ENCODE measurements around the gene STXBP5L.
"Not testable (repeated sequence)": the region's sequence is repeated elsewhere in the genome, so short reads cannot be mapped to it uniquely, and the experiment has no call there.

Gene STXBP5L

DNA sequence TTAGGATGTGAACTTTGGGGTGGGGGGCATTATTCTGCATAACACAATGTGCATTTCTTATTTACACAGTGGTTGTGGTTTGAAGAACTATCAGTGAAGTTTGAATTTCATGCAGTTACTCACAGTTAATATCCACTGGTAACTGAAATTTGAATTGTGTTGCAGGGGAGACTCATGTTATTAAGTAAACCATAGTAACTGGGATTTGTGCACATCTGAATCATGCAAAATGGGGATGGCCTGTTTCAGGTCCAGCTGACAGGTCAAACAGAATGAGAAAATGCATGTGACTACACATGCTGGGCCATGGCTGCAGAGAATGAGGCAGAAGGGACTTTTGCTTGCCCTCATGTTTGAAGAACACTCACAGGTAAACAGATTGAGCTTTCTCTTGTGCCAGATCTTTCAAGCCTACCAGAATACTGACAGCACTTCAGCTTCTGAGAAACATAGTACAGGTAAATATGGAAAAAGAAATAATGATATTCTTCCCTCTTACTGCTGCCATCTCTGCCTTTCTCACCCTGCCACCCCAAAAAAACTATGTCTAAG, 522.7 kb downstream of the STXBP5L start:
- no peak for DNase-seq (ENCODE audit: low read depth in 2 of 2)

DNA sequence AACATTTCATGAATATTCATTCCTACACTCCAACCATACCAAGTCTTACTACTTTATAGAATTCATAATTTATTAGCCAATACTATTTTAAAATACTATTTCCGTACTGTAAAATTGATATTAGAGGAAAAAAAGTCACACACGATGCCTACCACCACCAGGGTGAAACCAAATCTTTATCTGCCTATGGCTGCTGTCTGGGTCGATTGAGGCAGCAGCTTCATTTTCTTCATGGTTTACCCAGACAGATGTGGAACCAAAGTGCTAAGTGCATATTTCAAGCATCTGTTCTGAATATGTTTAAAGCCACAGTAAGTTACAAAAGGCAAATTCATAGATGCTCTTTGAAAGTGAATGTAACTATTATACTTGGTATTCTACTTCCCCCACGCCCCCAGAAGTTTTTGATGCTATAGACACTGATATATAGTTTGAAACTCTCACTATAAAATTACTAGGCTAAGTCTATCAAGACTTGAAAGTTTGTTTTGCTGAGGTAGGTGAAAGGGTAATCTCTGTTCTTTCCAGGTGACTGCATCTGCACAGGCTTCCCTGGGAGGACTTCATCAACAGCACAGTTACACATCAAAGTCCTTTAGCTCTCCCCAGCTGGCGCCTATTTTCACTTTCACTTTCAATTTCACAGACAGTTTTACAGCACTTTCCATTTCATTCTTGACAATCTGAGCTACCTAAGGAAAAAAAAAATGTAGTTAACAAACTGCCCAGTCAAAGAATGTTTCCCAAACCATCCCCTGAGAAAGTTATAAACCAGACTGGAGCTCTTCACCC, 523.9 kb downstream of the STXBP5L start:
- peak; percentile 18 to 20 for DNase-seq (ENCODE audit: low read depth in 2 of 2)

DNA sequence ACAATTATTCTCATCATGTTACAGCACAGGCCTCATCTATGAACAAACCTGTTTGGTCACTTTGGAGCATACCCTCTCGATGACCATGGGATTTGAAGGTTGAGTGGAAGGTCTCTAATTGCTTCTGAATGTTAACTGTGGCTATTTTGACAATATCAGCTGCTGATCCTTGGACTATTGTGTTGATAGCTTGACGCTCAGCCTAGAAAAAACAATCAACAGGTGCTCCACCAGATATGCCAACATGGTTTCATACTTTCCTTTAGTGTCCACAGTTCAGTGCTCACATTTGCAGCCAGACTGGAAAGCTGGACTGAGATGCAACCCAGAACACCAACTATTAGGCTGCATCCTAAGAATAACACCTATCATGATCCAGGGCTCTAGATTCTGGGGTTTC, 528.1 kb downstream of the STXBP5L start:
- DNase-seq (ENCODE audit: low read depth in 2 of 2): no peak

DNA sequence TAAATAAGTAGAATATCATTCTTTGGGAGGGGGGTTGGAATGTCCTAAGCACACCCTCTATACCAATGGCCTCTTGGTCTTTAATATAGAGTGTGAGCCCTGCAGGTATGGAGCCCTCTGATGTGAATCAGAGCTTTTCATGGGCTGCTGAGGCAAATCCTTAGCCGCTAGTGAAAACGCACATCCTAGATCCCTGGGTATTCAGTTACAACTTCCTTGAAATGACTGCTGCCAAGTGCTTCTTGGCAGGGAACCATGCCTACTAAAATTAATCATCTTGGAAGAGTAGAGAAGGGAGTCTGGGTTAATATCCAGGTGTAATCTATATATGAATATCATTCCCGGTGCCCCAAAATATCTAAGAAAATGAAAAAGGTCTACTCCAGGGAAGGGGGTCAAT, 528.6 kb downstream of the STXBP5L start:
- DNase-seq (ENCODE audit: low read depth in 2 of 2): no peak

DNA sequence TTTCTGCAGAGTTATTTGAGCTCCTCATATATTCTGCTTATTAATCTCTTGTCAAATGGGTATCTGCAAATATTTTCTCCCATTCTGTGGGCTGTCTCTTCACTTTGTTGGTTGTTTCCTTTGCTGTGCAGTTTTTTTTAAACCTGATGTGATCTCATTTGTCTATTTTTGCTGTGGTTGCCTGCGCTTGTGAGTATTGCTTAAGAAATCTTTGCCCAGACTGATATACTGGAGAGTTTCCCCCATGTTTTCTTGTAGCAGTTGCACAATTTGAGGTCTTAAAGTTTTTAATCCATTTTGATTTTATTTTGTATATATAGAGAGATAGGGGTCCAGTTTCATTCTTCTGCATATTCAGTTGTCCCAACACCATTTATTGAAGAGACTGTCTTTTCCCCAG, 535.5 kb downstream of the STXBP5L start:
- no peak for DNase-seq (ENCODE audit: low read depth in 2 of 2)

DNA sequence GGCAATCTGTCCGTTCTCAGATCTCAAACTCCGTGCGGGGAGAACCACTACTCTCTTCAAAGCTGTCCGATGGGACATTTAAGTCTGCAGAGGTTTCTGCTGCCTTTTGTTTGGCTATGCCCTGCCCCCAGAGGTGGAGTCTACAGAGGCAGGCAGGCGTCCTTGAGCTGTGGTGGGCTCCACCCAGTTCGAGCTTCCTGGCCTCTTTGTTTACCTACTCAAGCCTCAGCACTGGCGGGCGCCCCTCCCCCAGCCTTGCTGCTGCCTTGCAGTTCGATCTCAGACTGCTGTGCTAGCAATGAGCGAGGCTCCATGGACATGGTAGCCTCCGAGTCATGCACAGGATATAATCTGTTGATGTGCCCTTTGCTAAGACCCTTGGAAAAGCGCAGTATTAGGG, 543.7 kb downstream of the STXBP5L start:
- DNase-seq (ENCODE audit: low read depth in 2 of 2): not testable (repeated sequence)

DNA sequence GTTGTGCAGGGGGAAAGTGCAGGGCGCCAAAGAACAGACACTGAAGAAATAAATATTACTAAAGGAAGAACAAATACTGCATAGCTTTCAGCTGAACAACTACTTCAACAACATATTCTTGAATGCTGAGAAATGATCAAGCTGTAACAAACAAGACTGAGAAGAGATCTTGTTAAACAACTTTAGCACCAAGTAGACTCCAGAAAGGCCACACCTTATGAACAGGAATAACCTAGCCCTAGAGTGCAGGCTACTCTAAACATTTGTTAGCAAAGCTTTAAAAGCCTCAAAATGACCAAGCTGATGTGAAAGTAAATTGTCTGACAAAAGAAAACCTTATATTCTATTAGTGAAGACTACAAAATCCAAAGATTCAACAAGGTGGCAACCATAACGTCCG, 554.6 kb downstream of the STXBP5L start:
- no peak for DNase-seq (ENCODE audit: low read depth in 2 of 2)

DNA sequence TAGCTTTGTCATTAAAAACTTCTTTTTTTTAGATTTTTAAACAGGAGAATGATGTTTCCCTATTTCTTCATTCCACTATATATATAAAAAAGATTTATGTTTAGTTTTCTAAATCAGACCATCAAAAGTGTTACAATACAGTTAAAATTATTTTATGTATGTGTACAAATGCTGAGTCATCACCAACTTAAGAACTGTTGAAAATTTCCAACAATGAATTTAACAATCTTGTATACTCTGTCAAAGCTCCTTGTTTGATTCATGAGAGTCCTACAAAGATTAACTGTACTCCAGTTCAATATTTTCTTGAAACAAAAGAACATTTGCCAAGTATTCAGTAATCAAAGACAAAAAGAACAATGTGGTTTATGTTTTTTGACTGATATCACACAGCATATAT, 555.7 kb downstream of the STXBP5L start:
- DNase-seq (ENCODE audit: low read depth in 2 of 2): no peak

DNA sequence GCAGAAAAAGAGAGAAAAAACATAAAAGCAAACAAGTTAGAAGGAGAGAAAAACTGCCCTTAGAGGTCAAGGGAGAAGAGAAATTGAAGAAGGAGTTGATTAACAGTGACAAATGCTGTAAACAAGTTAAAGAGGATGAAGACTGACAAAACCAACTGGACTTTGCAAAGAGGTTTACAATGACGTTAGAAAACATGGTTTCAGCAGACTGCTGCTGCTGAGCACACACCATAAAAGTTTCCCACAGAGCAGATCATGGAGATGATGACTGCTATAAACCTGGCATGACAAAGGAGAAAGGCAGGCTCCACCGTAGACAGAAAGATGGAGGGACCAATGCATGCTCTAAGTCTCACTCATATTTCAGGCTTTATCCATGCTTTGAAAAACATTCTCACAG, 559.1 kb downstream of the STXBP5L start:
- DNase-seq (ENCODE audit: low read depth in 2 of 2): no peak

DNA sequence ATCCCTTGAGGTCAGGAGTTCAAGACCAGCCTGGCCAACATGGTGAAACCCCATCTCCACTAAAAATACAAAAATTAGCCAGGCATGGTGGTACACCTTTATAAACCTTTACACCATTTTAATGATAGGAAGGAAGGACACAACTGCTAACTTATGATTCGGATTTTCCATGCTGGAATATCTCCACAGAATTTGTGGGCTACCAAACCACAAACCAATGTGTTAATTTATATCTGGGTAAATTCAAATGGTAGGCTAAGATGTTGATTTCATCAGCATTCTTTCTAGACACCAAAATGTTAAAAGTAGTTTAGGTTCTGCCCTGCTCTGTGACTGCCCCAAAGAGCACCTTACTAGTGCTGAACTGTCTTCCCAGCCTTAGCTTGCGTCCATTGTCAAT, 565.0 kb downstream of the STXBP5L start:
- DNase-seq (ENCODE audit: low read depth in 2 of 2): no peak

Data from fibroblast of skin of left biceps (primary cell).